T-helper 1 cell treated with Interleukin-12 subunit alpha and Interleukin-12 subunit beta and Interleukin-4 antibody, amounts not matched to agents 30 ng/mL and 1 ng/mL, for 36 hours (primary cell): Measurements from ENCODE around the gene NID1. TPM values are rescaled to one million over a fixed set of nuclear protein-coding genes. Genes with fewer than 3 reads are reported as not detected.
"Not testable (repeated sequence)": the region's sequence is repeated elsewhere in the genome, so short reads cannot be mapped to it uniquely, and the experiment has no call there.

Source experiments
- intact Hi-C: fragments of 100-400 bp; cut with micrococcal nuclease; formaldehyde crosslinking; loops from one replicate; pipeline ENCODE4 v1.15.1; 2024
- total RNA-seq: library from RNA; stranded (reverse); gene quantifications from 2 replicates; pipeline ENCODE4 v1.2.3, GENCODE V29; 2022

The NID1 gene
- total RNA-seq, 1 donor from 2014 or later, result 0.17 TPM

- intact Hi-C loops, result loop anchor here (1.0 kb wide), 1 partner anchor 98 kb away; no protein-coding TSS in a partner anchor
These were observed 32.0 kb upstream of the NID1 start for GRCh38 chr1:236096660-236097482.

DNA sequence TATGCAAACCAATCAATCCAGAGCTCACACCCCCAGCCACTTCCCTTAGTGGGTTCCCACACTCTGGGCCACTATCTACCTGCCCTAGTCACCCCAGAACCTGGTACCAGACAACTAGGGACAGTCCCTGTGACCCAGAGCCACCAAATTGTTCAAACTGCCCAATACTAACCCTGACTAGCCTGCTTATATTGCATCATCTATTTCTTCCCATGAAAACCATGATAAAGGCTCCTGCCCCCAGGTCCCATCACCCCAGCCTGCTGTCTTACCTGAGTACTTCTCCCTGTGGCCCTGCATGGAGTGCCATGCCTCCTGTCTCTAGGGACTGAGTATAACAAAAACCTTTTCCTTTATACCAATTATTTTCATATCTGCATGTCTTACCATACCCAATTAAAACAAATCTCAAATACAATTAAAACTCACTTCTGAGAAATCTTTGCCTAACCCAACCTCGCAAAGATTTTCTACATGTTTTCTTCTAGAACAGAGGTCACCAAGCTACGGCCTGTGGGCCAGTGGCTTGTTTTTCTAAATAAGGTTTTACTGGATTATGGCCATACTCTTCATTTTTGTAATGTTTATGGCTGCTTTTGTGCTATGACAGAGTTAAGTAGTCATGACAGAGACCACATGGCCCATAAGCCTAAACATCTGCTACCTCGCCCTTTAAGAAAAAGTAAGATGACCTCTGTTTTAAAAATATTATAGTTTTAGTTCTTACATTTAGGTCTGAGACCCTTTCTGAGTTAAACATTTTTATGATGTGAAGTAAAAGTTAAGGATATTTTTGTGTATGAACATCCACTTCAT lies 31.0 kb upstream of the NID1 start:
- intact Hi-C loops, result no loop called here

- intact Hi-C loops, result no loop called here
These were observed 28.0 kb upstream of the NID1 start for GRCh38 chr1:236092899-236093298.

- intact Hi-C loops, result no loop called here
These were observed 27.0 kb upstream of the NID1 start for GRCh38 chr1:236091933-236092318.

DNA sequence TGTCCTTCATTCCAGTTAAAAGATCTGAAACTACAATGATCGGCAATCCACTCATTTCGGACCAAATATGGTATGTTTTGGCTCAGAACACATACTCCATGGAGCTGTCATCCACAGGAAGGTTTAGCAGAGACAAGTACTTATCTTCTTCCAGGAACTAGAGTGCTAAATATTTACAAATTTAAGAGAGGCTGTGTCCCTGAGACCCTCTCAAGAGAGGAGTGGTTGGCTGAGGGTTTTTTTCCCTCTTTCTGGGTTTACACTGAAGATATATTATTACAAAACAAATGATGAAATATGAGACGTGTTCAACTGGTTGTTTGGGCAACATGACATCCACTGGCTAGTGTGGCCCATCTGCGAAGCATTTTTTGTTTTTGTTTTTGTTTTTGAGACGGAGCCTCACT lies 25.9 kb upstream of the NID1 start:
- intact Hi-C loops, result no loop called here

- intact Hi-C loops, result no loop called here
These were observed 24.3 kb upstream of the NID1 start for GRCh38 chr1:236089046-236089773.

DNA sequence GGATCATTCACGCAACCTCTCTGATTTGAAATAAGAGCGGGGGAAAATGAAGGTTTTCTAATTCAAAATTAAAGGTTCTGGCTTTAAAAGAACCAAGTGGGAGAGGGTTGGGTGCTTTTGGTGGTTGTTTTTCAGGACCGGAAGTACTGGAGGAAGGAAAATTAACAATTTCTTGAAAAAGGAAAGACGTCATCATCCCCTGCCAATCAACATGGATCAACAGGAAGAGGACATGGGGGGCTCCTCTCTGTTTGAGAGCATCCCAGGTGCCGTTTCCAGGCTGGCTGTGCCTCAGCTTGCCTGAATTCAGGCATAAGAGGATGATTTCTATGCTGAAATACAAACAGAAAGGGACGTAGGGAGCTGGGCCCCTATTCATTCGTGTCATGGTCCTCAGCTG lies 21.6 kb upstream of the NID1 start:
- intact Hi-C loops, result no loop called here

DNA sequence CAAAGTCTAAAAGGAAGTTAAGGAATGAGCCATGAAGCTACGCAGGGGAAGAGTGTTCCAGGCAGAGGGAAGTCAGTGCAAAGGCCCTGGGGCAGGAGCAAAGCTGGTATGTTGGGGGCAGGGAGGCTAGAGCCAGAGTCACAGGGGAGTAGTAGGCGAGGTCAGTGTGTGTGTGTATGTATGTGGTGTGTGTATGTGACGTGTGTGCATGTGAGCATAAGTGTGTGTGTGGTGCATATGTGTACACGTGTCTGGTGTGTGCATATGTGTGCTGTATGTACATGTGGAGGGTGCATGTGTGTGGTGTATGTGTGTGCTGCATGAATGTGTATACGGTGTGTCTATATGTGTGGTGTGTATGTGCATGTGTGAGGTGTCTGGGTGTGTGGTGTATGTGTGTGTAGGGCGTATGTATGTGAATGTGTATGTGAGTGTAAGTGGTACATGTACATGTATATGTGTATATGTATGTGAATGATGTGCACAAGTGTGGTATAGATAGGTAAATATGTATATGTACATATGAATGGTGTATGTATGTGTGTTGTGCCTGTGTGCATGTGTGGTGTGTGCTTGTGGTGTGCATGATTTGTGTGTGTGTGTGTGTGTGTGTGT lies 20.8 kb upstream of the NID1 start:
- intact Hi-C loops, result loop anchor here (2.0 kb wide), 1 partner anchor 19 kb away; no protein-coding TSS in a partner anchor

DNA sequence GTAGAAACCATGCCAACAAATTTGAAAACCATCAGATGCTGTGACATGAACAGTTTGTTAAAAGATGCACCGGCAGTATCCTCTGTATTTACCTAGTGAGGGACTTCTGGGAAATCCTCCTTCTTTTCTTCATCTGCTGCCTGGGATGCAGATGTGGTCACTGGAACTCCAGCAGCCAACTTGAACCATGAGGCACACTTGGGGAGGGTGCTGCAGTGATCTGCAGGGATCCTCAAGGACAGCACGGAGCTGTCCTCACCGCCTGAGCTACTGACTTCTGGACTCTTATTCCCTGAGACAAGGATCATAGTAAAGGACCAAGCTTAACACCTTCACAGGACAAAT lies 19.5 kb upstream of the NID1 start:
- intact Hi-C loops, result loop anchor here (2.0 kb wide), 1 partner anchor 18 kb away; no protein-coding TSS in a partner anchor

DNA sequence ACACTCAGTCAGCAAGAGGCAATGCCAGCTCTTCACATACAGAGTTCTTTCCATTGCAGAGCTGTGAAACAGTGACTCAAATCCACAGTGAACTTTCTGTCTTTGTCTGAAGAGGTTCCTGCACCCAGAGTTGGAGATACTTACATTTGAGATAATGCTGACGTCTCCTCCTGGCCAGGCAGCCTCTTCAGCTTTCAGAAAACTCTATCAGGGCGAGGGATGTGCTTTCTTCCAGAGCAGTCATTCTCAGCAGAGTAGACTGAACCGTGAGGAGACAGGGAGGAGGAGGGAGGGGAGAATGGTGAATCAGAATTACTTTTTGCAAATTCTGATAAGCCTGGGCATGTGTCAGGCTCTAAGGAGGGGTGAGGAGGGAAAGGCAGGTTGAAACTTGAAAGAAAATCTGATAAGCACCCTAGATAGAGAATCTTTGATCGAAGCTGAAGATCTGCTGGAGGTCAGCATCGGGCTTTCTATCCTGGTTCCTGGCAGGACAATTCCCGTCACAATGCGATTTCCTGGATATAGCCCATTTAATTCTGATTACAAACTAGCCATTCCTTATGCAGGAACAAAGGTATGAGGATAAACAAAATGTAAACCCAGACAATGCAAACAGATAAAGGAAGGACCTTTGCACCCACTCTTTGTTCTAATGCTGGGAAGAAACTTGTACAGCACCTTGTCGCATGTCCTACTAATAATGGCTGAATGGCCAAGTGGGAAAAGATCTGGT lies 18.9 kb upstream of the NID1 start:
- intact Hi-C loops, result loop anchor here (2.0 kb wide), 1 partner anchor 17 kb away; no protein-coding TSS in a partner anchor

GRCh38 chr1:236082526-236082925 lies 17.6 kb upstream of the NID1 start:
- intact Hi-C loops, result no loop called here

GRCh38 chr1:236081546-236082227 lies 16.8 kb upstream of the NID1 start:
- intact Hi-C loops, result no loop called here

DNA sequence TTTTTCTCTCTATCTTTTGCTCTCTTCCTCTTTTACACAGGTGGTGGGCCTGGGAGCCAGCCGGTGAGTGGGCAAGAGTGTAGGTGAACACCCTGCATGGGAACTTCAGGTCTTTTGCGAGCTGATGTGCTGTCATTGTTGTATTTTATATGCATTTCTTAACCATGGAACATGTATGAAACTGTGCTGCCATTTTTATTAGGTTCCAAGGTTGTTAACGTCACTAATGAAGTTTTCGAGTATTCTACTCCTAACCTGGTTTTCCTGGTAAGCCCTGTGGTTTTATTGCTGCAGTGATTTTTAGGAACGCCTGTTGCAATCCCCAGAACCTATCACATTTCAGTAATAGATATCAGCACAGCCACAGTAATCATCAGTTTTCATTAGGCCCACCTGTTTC lies 14.8 kb upstream of the NID1 start:
- intact Hi-C loops, result no loop called here

GRCh38 chr1:236078993-236079392 lies 14.1 kb upstream of the NID1 start:
- intact Hi-C loops, result no loop called here

GRCh38 chr1:236078077-236078476 lies 13.2 kb upstream of the NID1 start:
- intact Hi-C loops, result not testable (repeated sequence)

DNA sequence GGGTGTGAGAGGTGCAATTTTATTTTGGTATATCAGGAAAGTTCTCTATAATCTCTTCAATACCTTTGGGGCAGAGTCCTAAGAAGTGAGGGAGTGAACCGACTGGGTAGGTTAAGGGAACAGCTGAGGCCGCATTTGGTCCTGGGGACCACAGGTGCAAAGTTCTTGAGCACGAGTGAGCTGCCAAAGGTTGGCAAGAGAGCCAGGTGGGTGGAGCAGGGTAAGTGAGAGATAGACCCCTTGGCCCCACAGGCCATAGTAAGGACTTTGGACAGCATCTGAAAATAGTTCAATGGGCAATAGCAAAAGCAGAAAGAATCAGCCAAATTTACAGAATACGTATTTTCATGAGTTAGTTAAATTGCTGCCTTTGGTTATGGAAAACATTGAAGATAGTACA lies 11.0 kb upstream of the NID1 start:
- intact Hi-C loops, result no loop called here

DNA sequence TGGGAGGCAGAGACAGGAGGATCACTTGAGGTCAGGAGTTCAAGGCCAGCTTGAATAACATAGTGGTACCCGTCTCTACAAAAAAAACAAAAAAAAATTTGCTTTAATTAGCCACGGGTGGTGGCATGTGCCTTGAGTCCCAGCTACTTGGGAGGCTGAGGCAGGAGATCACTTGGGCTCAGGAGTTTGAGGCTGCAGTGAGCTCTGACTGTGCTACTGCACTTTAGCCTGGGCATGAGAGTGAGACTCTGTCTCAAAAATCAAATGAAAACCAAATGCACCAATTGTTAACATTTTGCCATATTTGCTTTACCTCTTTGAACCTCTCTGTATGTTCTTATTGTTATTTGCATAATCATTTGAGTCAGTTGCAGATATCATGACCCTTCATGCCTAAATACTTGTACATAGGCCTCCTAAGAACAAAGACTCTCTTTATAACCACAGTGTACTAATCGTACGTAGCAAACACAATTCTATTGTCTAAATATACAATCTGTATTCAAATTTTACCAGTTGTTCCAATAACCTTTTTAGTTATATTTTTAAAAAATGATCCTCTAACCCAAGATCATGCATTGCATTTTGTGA lies 8.5 kb upstream of the NID1 start:
- intact Hi-C loops, result no loop called here

GRCh38 chr1:236072001-236072400 lies 7.1 kb upstream of the NID1 start:
- intact Hi-C loops, result no loop called here

DNA sequence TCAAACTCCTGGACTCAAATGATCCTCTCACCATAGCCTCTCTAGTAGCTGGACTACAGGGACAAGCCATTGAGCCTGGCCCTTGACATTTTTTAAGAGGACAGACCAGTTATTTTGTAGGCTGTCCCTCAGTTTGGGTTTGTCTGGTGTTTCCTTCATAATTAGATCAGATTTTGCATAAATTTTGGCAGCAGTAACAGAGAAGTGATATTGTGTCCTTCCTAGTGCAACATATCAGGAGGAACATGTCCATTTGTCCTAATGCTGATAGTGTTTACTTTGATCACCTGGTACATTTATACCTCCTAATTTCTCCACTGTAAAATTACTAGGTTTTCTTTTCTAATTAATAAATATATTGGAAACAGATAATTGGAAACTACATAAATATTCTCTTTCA lies 5.9 kb upstream of the NID1 start:
- intact Hi-C loops, result no loop called here

- intact Hi-C loops, result loop anchor here (10.0 kb wide), 2 partner anchors 425 to 565 kb away; partner anchors contain the start of genes B3GALNT2 and GNG4
These were observed 4.9 kb upstream of the NID1 start for GRCh38 chr1:236069796-236070195.
